ENCODE data around the gene GPR4. TPM values are rescaled to one million over a fixed set of nuclear protein-coding genes. Genes with fewer than 3 reads are reported as not detected.

Gene GPR4
- total and polyA plus RNA-seq, 2 of the 8 experiments (the other 6 are each of a cell fraction or from before 2014, with no cell fraction given), result 0.19 to 0.39 TPM

DNA sequence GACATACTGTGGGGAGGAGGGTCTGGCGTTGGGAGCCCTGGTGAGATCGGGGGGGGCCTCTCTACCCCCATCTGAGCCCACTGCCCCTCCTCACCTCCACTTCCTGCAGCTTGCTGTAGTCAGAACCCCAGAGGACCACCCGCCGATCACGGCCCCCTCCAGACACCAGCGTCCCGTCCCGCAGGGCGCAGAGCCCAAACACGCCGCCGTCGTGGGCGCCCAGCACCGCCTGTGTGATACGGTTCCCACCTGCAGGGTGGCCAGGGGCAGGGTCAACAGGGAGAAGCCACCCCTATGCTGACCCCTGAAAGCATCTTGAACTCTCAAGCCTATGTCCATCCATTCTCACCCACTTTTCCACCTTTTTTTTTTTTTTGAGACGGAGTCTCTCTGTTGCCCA lies 19.4 kb upstream of the GPR4 start:
- Histone ChIP-seq H2BK20ac (ENCODE audit: low read length) (no peak overlapping the region), H3K9me3 (ENCODE audit: insufficient read depth in 2 of 2, low read depth in 1 of 2, low read length in 1 of 2) (no peaks in the 10 kb centered on the region), H3K36me3 (ENCODE audit: control insufficient read depth in 2 of 4, insufficient read depth in 4 of 4, low read length in 3 of 4) (peaks cover 0 to 4% (median 0%) of the 10 kb centered on the region in 4 experiments; a peak in 3 of 8 replicates), H3K27me3 (replicated peaks in 1 of 4; ENCODE audit: control insufficient read depth in 3 of 4, extremely low read depth in 1 of 4, insufficient read depth in 3 of 4, low read length in 3 of 4) (no peaks in the 10 kb centered on the region), H4K8ac (ENCODE audit: extremely low read depth, insufficient read depth, low read length) (no peak overlapping the region; the same call in 1 of the 2 replicates), H4K5ac (ENCODE audit: insufficient read length, low read depth, low read length) (no peak overlapping the region), H3K4ac (replicated peaks; ENCODE audit: insufficient read length, low read depth, low read length) (no peak overlapping the region), H3K4me1 (replicated peaks in 1 of 4; ENCODE audit: control insufficient read depth in 3 of 4, insufficient read depth in 4 of 4, low read length in 3 of 4) (no peaks in the 10 kb centered on the region; a peak in 2 of 7 replicates), H2BK120ac (replicated peaks; ENCODE audit: low read depth, low read length) (no peak overlapping the region), H3K79me2 (ENCODE audit: control insufficient read depth in 1 of 2, insufficient read depth in 2 of 2, low read length in 2 of 2) (no peaks in the 10 kb centered on the region), H2BK15ac (ENCODE audit: low read length) (no peak overlapping the region), H3K79me1 (ENCODE audit: low read depth, low read length) (no peaks in the 10 kb centered on the region), H2AK5ac (ENCODE audit: low read depth, low read length) (no peak overlapping the region), H3K9ac (replicated peaks in 1 of 4; ENCODE audit: extremely low read depth in 1 of 4, low read depth in 3 of 4, low read length in 3 of 4) (no peak overlapping the region), H3K56ac (replicated peaks; ENCODE audit: insufficient read length, low read depth, low read length) (no peak overlapping the region), H3K4me3 (ENCODE audit: extremely low read depth in 1 of 4, insufficient read depth in 2 of 4, low read depth in 3 of 4, low read length in 4 of 4) (no peak overlapping the region), H3K27ac (ENCODE audit: low read depth, low read length) (no peak overlapping the region), H3K23ac (ENCODE audit: insufficient read length) (no peak overlapping the region), H4K20me1 (replicated peaks in 1 of 2; ENCODE audit: control insufficient read depth in 1 of 2, insufficient read depth in 2 of 2, low read length in 2 of 2) (no peaks in the 10 kb centered on the region), H2BK12ac (ENCODE audit: low read depth, low read length) (no peak overlapping the region), H3K14ac (ENCODE audit: insufficient read length) (no peak overlapping the region), H2BK5ac (ENCODE audit: low read depth, low read length) (no peak overlapping the region), H2AFZ (ENCODE audit: low read length) (no peak overlapping the region), H3K4me2 (ENCODE audit: insufficient read depth in 1 of 2, low read depth in 2 of 2, low read length in 2 of 2) (no peak overlapping the region), H3K23me2 (ENCODE audit: low read depth, low read length) (peaks cover 7% of the 10 kb centered on the region; the same call in 1 of the 2 replicates), H4K91ac (replicated peaks; ENCODE audit: insufficient read length, low read length) (no peak overlapping the region), H3K18ac (ENCODE audit: extremely low read depth, low read length) (no peak overlapping the region)
- TF ChIP-seq, protein P1, sequence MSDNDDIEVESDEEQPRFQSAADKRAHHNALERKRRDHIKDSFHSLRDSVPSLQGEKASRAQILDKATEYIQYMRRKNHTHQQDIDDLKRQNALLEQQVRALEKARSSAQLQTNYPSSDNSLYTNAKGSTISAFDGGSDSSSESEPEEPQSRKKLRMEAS (IDR thresholded peaks at IDR 0.05), result no peak
- TF ChIP-seq SIX5 (IDR thresholded peaks at IDR 0.05; ENCODE audit: low read depth, low read length), result no peak
- TF ChIP-seq CHD2 (IDR thresholded peaks at IDR 0.05; ENCODE audit: low read length), result no peak
- TF ChIP-seq KDM1A (IDR thresholded peaks at IDR 0.05; ENCODE audit: borderline replicate concordance, low read length), result no peak
- TF ChIP-seq BCL11A (IDR thresholded peaks at IDR 0.05; ENCODE audit: low read depth in 2 of 2, low read length in 2 of 2), result no peak
- TF ChIP-seq CEBPB (IDR thresholded peaks at IDR 0.05; ENCODE audit: low read depth, low read length), result no peak
- no peak for TF ChIP-seq CBX5 (IDR thresholded peaks at IDR 0.05; ENCODE audit: low read depth, low read length)
- no peak for TF ChIP-seq YY1 (IDR thresholded peaks at IDR 0.05; ENCODE audit: low read depth, low read length)
- TF ChIP-seq RBBP5 (IDR thresholded peaks at IDR 0.05; ENCODE audit: borderline replicate concordance, low read depth, low read length), result no peak
- no peak for TF ChIP-seq EP300 (IDR thresholded peaks at IDR 0.05; ENCODE audit: borderline replicate concordance in 1 of 2, low read depth in 2 of 2, low read length in 2 of 2)
- DNase-seq (ENCODE audit: low read depth in 1 of 2, low spot score in 2 of 2) (no peak), FAIRE-seq (no peak)
- ChIA-PET CTCF (ENCODE audit: partially characterized antibody) (interaction anchor here (0.9 to 1.2 kb wide), 2 partner anchors 13 to 30 kb away, joined by 3 to 4 read pairs; no protein-coding TSS in a partner anchor), POLR2A (ENCODE audit: partially characterized antibody) (interaction anchor here (1.6 to 7.1 kb wide), 2 partner anchors 10 to 21 kb away, joined by 6 to 119 read pairs; no protein-coding TSS in a partner anchor)
- WGBS, 2 experiments (ENCODE audit: extremely low coverage in 1 of 2, insufficient coverage in 1 of 2, insufficient read length in 1 of 2, insufficient replicate concordance in 2 of 2, low coverage in 1 of 2, low lambda C conversion rate in 2 of 2, missing lambda C conversion rate in 1 of 2), result 82% methylated on average over 16 of the region's 17 CpGs; no CpG with 5 or more reads in 1 of the 2 experiments
